ENCODE measurements around the gene NDUFB4.
"Not testable (repeated sequence)": the region's sequence is repeated elsewhere in the genome, so short reads cannot be mapped to it uniquely, and the experiment has no call there.

NDUFB4 gene

GRCh38 chr3:120623727-120624093 lies 27.6 kb downstream of the NDUFB4 start:
- H3K4me3 ChIP-seq (ENCODE audit: low read depth, low read length): no peak overlapping the region
- TF ChIP-seq, protein P1, sequence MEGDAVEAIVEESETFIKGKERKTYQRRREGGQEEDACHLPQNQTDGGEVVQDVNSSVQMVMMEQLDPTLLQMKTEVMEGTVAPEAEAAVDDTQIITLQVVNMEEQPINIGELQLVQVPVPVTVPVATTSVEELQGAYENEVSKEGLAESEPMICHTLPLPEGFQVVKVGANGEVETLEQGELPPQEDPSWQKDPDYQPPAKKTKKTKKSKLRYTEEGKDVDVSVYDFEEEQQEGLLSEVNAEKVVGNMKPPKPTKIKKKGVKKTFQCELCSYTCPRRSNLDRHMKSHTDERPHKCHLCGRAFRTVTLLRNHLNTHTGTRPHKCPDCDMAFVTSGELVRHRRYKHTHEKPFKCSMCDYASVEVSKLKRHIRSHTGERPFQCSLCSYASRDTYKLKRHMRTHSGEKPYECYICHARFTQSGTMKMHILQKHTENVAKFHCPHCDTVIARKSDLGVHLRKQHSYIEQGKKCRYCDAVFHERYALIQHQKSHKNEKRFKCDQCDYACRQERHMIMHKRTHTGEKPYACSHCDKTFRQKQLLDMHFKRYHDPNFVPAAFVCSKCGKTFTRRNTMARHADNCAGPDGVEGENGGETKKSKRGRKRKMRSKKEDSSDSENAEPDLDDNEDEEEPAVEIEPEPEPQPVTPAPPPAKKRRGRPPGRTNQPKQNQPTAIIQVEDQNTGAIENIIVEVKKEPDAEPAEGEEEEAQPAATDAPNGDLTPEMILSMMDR (IDR thresholded peaks at IDR 0.05; ENCODE audit: insufficient read depth, low read length, missing control alignments): no peak

GRCh38 chr3:120625159-120625586 lies 29.0 kb downstream of the NDUFB4 start:
- ChIA-PET CTCF (interaction anchor here (1.3 to 1.5 kb wide), 2 partner anchors 20 kb away, joined by 3 read pairs; no protein-coding TSS in a partner anchor), POLR2A (no interaction called here)
- TF ChIP-seq, protein P1 (IDR thresholded peaks at IDR 0.05; ENCODE audit: insufficient read depth, low read length, missing control alignments): no peak
- no peak for DNase-seq (ENCODE audit: low read depth, low spot score)
- no peak overlapping the region for H3K4me3 ChIP-seq (ENCODE audit: low read depth, low read length)

More at GRCh38 chr3:120623727-120624093, 27.6 kb downstream of the NDUFB4 start:
- POLR2A ChIA-PET: no interaction called here
- DNase-seq (ENCODE audit: low read depth, low spot score): no peak
- CTCF ChIA-PET: no interaction called here

DNA sequence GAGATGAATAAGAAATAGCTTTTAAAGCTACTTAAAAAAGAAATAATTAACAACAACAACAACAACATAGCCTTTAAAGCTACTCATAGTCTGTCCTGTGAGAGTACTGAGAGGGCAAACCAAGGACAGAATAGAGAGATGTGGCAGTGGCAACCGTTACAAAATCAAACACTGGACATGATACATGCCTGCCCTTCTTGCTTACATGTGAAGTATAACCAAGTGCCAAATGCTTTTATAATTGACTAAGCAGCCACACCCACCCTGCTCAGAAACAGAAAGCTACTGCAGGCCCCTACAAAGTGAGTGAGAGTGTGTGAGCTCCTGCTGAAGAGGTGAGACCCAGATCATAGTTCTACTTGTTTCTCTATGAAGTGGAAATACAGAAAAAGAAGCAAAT lies 38.4 kb downstream of the NDUFB4 start:
- TF ChIP-seq, protein P1 (IDR thresholded peaks at IDR 0.05; ENCODE audit: insufficient read depth, low read length, missing control alignments): no peak
- DNase-seq (ENCODE audit: low read depth, low spot score): no peak
- ChIA-PET CTCF (interaction anchor here (1.2 to 1.4 kb wide), 2 partner anchors 11 to 73 kb away, joined by 3 to 4 read pairs; no protein-coding TSS in a partner anchor), POLR2A (no interaction called here)
- no peak overlapping the region for H3K4me3 ChIP-seq (ENCODE audit: low read depth, low read length)

GRCh38 chr3:120636795-120637401 lies 40.8 kb downstream of the NDUFB4 start:
- TF ChIP-seq, protein P1 (IDR thresholded peaks at IDR 0.05; ENCODE audit: insufficient read depth, low read length, missing control alignments): no peak
- H3K4me3 ChIP-seq (ENCODE audit: low read depth, low read length): no peak overlapping the region
- DNase-seq (ENCODE audit: low read depth, low spot score): no peak
- ChIA-PET POLR2A (no interaction called here), CTCF (no interaction called here)

DNA sequence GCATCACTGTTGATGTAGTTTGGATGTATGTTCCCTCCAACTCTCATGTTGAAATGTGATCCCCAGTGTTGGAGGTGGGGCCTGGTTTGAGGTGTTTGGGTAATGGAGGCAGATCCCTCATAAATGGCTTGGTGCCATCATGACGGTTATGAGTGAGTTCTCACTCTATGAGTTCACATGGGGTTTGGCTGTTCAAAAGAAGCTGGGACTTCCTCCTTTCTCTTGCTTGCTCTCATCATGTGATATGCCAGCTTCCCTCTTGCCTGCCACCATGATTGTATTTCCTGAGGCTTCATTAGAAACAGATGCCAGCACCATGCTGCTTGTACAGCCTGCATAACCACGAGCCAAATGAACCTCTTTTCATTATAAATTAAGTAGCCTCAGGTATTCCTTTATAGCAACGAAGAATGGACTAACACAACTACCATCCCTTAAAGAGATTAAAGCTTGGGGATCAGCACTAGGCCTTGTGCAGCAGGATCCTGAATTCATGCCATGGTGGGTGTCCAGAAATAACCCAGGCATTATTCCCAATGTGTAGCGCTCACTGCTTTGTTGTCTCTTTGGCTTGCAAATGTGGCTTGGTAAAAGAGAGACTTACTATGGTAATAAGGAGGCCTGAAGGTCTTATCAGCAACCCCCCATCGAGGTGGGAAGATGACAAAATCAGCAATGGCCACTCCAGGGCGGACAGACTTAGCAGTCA lies 41.9 kb downstream of the NDUFB4 start:
- no peak for DNase-seq (ENCODE audit: low read depth, low spot score)
- CTCF ChIA-PET: no interaction called here
- TF ChIP-seq, protein P1 (IDR thresholded peaks at IDR 0.05; ENCODE audit: insufficient read depth, low read length, missing control alignments): no peak
- POLR2A ChIA-PET: no interaction called here
- H3K4me3 ChIP-seq (ENCODE audit: low read depth, low read length): no peak overlapping the region

- H3K4me3 ChIP-seq (ENCODE audit: low read depth, low read length); DNase-seq (ENCODE audit: low read depth, low spot score); CTCF ChIA-PET; POLR2A ChIA-PET: not testable (repeated sequence)
These were observed 42.7 kb downstream of the NDUFB4 start for GRCh38 chr3:120638820-120639219.

All from AG04449 (cell line).